ENCODE measurements around the gene OR11H1. TPM values are rescaled to one million over a fixed set of nuclear protein-coding genes. Genes with fewer than 3 reads are reported as not detected.
"Not testable (repeated sequence)": the region's sequence is repeated elsewhere in the genome, so short reads cannot be mapped to it uniquely, and the experiment has no call there.

Gene OR11H1
- total and polyA plus RNA-seq, 2 donors (not counting 3 experiments of a cell fraction or from before 2014, with no cell fraction given): not detected

- dilution Hi-C loops (cut with MboI; ENCODE audit: extremely low pct_ligation_motif_present, low sequenced_read_pairs); H3K79me2 ChIP-seq (ENCODE audit: control insufficient read depth, insufficient read depth, low read length); H3K4me2 ChIP-seq (ENCODE audit: insufficient read depth, low read length); H3K27ac ChIP-seq (ENCODE audit: insufficient read depth, low read depth, low read length); BruUV-seq (replicated peaks); intact Hi-C loops (cut with micrococcal nuclease); H3K9ac ChIP-seq (replicated peaks; ENCODE audit: extremely low read depth, insufficient read depth, low read length); H3K36me3 ChIP-seq (ENCODE audit: control insufficient read depth in 2 of 2, extremely low read depth in 1 of 2, insufficient read depth in 2 of 2, low read length in 2 of 2); CTCF ChIA-PET; H3K4me3 ChIP-seq (replicated peaks in 1 of 3; ENCODE audit: insufficient read depth in 1 of 3, low read depth in 1 of 3, low read length in 3 of 3); H4K20me1 ChIP-seq (replicated peaks; ENCODE audit: control insufficient read depth, extremely low read depth, insufficient read depth, low read length); POLR2A ChIA-PET; DNase-seq (ENCODE audit: low read depth, low spot score); FAIRE-seq; H2AFZ ChIP-seq (ENCODE audit: low read depth, low read length); H3K4me1 ChIP-seq (ENCODE audit: control insufficient read depth, extremely low read depth, insufficient read depth, low read length); H3K27me3 ChIP-seq (ENCODE audit: control insufficient read depth in 2 of 2, insufficient read depth in 2 of 2, low read length in 2 of 2); H3K9me3 ChIP-seq (replicated peaks; ENCODE audit: control insufficient read depth, insufficient read depth, low read length); H3K9me1 ChIP-seq (replicated peaks; ENCODE audit: control insufficient read depth, extremely low read depth, insufficient read depth, low read length): not testable (repeated sequence)
Measured at GRCh38 chr22:15563461-15563860, 35.5 kb downstream of the OR11H1 start.

- DNase-seq (ENCODE audit: low read depth, low spot score); H3K9me3 ChIP-seq (replicated peaks; ENCODE audit: control insufficient read depth, insufficient read depth, low read length); H3K27me3 ChIP-seq (ENCODE audit: control insufficient read depth in 2 of 2, insufficient read depth in 2 of 2, low read length in 2 of 2); dilution Hi-C loops (cut with MboI; ENCODE audit: extremely low pct_ligation_motif_present, low sequenced_read_pairs); H4K20me1 ChIP-seq (replicated peaks; ENCODE audit: control insufficient read depth, extremely low read depth, insufficient read depth, low read length); FAIRE-seq; H3K4me2 ChIP-seq (ENCODE audit: insufficient read depth, low read length); H3K27ac ChIP-seq (ENCODE audit: insufficient read depth, low read depth, low read length); H3K9ac ChIP-seq (replicated peaks; ENCODE audit: extremely low read depth, insufficient read depth, low read length); H3K9me1 ChIP-seq (replicated peaks; ENCODE audit: control insufficient read depth, extremely low read depth, insufficient read depth, low read length); H3K4me1 ChIP-seq (ENCODE audit: control insufficient read depth, extremely low read depth, insufficient read depth, low read length); CTCF ChIA-PET; POLR2A ChIA-PET; H3K4me3 ChIP-seq (replicated peaks in 1 of 3; ENCODE audit: insufficient read depth in 1 of 3, low read depth in 1 of 3, low read length in 3 of 3); H3K36me3 ChIP-seq (ENCODE audit: control insufficient read depth in 2 of 2, extremely low read depth in 1 of 2, insufficient read depth in 2 of 2, low read length in 2 of 2); H2AFZ ChIP-seq (ENCODE audit: low read depth, low read length); intact Hi-C loops (cut with micrococcal nuclease); BruUV-seq (replicated peaks); H3K79me2 ChIP-seq (ENCODE audit: control insufficient read depth, insufficient read depth, low read length): not testable (repeated sequence)
Measured at GRCh38 chr22:15565063-15565462, 37.1 kb downstream of the OR11H1 start.

Other genes starting within 250 kb of the OR11H1 start
- not detected in 2 replicates for gene POTEH, start 161.8 kb downstream of the OR11H1 start, total RNA-seq
- gene POTEH, start 161.8 kb downstream of the OR11H1 start, polyA plus RNA-seq: not detected in 2 replicates

Data from endothelial cell of umbilical vein (primary cell).